Chondrocyte (in vitro differentiated cells): ENCODE results near the gene OR52N5. TPM values are rescaled to one million over a fixed set of nuclear protein-coding genes. Genes with fewer than 3 reads are reported as not detected.

Source experiments
- DNase-seq: peaks from one replicate; pipeline ENCODE4 v3.0.0; 2021; ENCODE audit warnings: mixed read lengths, low spot score
- H3K27ac Mint-ChIP-seq: one replicate; pipeline ENCODE4 v1.8.0; 2021; ENCODE audit warnings: mild to moderate bottlenecking, moderate library complexity, mixed read lengths; ENCODE audit not compliant: unreplicated experiment
- H3K27me3 Mint-ChIP-seq: 2 replicates; pipeline ENCODE4 v1.8.0; 2021; ENCODE audit warnings: low read depth, mixed read lengths
- H3K36me3 Mint-ChIP-seq: 2 replicates; pipeline ENCODE4 v1.8.0; 2021; ENCODE audit warnings: low read depth, mixed read lengths
- H3K4me1 Mint-ChIP-seq: 2 replicates; pipeline ENCODE4 v1.8.0; 2021; ENCODE audit warnings: low read depth, mild to moderate bottlenecking, mixed read lengths
- H3K4me3 Mint-ChIP-seq: one replicate; pipeline ENCODE4 v1.8.0; 2021; ENCODE audit warnings: mild to moderate bottlenecking, moderate library complexity, mixed read lengths; ENCODE audit not compliant: unreplicated experiment
- H3K9me3 Mint-ChIP-seq: 2 replicates; pipeline ENCODE4 v1.8.0; 2021; ENCODE audit warnings: low read depth, mixed read lengths
- total RNA-seq: library from RNA; stranded (reverse); gene quantifications from 3 replicates; pipeline ENCODE4 v1.2.1, GENCODE V29; 2021
- TF ChIP-seq, protein P1 (sequence below): fragments of 200-600 bp; sonication (generic); IDR thresholded peaks from 2 replicates; pipeline ENCODE4 v1.5.0; 2021; ENCODE audit warnings: antibody characterized with exemption, mild to moderate bottlenecking, moderate library complexity

Gene OR52N5
- total RNA-seq, 1 donor from 2014 or later: not detected

DNA sequence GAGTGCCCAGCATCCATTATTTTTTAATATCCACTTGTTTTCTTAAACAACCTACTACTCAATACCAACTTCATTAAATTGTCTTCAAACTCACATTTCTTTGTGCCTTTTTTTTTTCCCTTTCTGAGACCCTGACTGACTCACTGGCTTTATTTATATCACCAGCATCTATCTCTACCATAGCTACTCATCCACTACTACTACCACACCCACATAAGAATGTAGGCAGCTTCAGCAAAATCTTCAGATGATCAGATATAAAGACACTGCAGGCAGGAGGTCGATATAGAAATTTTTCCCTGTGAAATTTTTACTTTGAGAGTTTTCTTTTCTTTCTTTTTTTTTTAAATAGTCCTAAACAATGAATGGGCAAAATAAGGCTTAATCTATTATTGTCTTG lies 44.7 kb downstream of the OR52N5 start:
- H3K9me3 Mint-ChIP-seq: peaks cover 13% of the 10 kb centered on the region
- TF ChIP-seq, protein P1, sequence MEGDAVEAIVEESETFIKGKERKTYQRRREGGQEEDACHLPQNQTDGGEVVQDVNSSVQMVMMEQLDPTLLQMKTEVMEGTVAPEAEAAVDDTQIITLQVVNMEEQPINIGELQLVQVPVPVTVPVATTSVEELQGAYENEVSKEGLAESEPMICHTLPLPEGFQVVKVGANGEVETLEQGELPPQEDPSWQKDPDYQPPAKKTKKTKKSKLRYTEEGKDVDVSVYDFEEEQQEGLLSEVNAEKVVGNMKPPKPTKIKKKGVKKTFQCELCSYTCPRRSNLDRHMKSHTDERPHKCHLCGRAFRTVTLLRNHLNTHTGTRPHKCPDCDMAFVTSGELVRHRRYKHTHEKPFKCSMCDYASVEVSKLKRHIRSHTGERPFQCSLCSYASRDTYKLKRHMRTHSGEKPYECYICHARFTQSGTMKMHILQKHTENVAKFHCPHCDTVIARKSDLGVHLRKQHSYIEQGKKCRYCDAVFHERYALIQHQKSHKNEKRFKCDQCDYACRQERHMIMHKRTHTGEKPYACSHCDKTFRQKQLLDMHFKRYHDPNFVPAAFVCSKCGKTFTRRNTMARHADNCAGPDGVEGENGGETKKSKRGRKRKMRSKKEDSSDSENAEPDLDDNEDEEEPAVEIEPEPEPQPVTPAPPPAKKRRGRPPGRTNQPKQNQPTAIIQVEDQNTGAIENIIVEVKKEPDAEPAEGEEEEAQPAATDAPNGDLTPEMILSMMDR: no peak
- H3K27me3 Mint-ChIP-seq: peaks cover 29% of the 10 kb centered on the region
- H3K4me1 Mint-ChIP-seq: no peaks in the 10 kb centered on the region
- no peak overlapping the region for H3K4me3 Mint-ChIP-seq
- H3K36me3 Mint-ChIP-seq: peaks cover 3% of the 10 kb centered on the region
- no peak overlapping the region for H3K27ac Mint-ChIP-seq
- no peak for DNase-seq

DNA sequence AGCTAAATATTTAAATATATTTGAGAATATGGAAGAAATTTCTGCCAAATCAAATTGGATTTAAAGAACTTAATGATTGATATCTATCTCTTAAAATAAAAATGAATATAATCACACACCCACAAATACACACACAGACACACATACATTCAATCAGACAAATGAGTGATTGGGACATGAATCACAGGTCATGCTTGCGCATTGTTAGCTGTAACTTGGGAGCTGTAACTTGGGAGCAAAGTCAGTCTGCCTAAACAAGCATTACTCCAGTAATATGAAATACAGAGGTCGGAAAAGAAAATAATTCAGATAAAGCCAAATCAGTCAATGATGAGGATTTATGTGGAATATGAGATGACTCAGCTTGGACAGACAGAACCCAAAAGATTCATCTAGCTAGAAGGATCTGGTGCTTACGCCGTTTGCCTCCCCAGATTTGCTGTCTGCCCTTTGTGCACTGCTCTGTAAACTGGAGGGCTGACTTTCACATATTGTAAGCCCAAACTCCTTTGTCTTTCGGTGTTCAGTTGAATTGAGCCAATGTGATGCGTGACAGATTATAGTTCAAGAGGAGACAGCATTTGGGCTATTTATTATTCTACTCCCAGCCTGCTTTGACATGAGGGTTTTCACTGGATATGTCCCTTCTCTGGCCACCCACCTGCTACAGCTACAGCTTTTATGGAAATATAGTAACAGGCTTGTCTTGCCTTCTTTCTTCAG lies 45.3 kb downstream of the OR52N5 start:
- H3K9me3 Mint-ChIP-seq: peaks cover 13% of the 10 kb centered on the region
- no peak for DNase-seq
- H3K27me3 Mint-ChIP-seq: peaks cover 23% of the 10 kb centered on the region
- TF ChIP-seq, protein P1: no peak
- peaks cover 3% of the 10 kb centered on the region for H3K36me3 Mint-ChIP-seq
- H3K27ac Mint-ChIP-seq: no peak overlapping the region
- H3K4me3 Mint-ChIP-seq: no peak overlapping the region
- H3K4me1 Mint-ChIP-seq: no peaks in the 10 kb centered on the region

DNA sequence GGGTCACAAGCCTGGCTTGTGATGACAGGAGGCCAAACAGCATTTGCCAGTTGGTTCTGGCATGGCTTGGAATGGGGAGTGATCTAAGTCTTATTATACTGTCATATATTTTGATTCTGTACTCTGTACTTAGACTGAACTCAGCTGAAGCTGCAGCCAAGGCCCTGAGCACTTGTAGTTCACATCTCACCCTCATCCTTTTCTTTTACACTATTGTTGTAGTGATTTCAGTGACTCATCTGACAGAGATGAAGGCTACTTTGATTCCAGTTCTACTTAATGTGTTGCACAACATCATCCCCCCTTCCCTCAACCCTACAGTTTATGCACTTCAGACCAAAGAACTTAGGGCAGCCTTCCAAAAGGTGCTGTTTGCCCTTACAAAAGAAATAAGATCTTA lies 46.1 kb downstream of the OR52N5 start:
- Mint-ChIP-seq H3K4me3 (no peak overlapping the region), H3K4me1 (no peaks in the 10 kb centered on the region), H3K9me3 (peaks cover 9% of the 10 kb centered on the region), H3K27me3 (peaks cover 21% of the 10 kb centered on the region), H3K27ac (no peak overlapping the region), H3K36me3 (peaks cover 2% of the 10 kb centered on the region)
- TF ChIP-seq, protein P1: no peak
- DNase-seq: no peak

DNA sequence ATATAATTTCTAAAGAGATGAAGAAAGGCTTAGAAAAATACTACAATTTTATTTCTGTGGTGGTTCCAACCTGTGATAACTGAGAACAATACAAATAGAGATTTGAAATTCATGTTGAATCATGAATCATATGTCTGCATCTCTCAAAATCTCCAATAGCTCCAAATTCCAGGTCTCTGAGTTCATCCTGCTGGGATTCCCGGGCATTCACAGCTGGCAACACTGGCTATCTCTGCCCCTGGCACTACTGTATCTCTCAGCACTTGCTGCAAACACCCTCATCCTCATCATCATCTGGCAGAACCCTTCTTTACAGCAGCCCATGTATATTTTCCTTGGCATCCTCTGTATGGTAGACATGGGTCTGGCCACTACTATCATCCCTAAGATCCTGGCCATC lies 46.8 kb downstream of the OR52N5 start, which contains the start of gene OR56B1:
TSS of gene OR56B1 (plus strand) at position 53 of the 400 bp plus-strand sequence. CDS start at position 122, 69 bp downstream.
- H3K27ac Mint-ChIP-seq: no peak within 1 kb of the TSS
- no peak for DNase-seq
- H3K27me3 Mint-ChIP-seq: peaks cover 18% of the 10 kb centered on the region
- H3K36me3 Mint-ChIP-seq: no peaks in the 10 kb centered on the region
- H3K4me3 Mint-ChIP-seq: no peak within 1 kb of the TSS
- H3K4me1 Mint-ChIP-seq: no peaks in the 10 kb centered on the region
- TF ChIP-seq, protein P1: no peak
- H3K9me3 Mint-ChIP-seq: peaks cover 4% of the 10 kb centered on the region

DNA sequence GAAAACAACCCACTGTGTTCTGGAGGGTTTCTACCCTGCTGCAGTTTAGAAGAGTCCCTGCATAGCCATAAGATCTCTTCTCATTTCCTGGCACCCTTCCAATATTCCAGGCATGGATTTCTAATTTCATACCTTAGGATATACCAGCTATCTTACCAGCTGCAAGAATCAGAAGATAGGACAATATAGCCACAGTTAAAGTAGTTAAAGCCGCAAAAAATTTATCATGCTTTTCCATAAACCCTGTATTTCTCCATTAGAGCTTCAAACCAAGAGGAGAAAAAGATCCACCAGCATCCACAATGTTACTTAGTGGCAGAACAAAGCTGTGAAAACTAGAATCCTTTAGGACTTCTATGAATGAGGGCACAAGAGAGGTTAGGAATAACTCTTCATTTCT lies 55.5 kb downstream of the OR52N5 start:
- TF ChIP-seq, protein P1: no peak
- no peak overlapping the region for H3K4me3 Mint-ChIP-seq
- no peak for DNase-seq
- no peak overlapping the region for H3K27ac Mint-ChIP-seq
- no peaks in the 10 kb centered on the region for H3K36me3 Mint-ChIP-seq
- H3K4me1 Mint-ChIP-seq: no peaks in the 10 kb centered on the region
- peaks cover 37% of the 10 kb centered on the region for H3K27me3 Mint-ChIP-seq
- no peaks in the 10 kb centered on the region for H3K9me3 Mint-ChIP-seq
